H1 (cell line): ENCODE data around the gene NCAPD3. TPM values are rescaled to one million over a fixed set of nuclear protein-coding genes. Genes with fewer than 3 reads are reported as not detected.

Source experiments
- CTCF ChIA-PET: fragments of 300-600 bp; sonication (Branson Sonifier 250); formaldehyde crosslinking; loops from one replicate; lab custom pipeline; 2021; ENCODE audit not compliant: partially characterized antibody; lab: Charles Lee
- POLR2A ChIA-PET: fragments of 300-600 bp; sonication (Branson Sonifier 250); formaldehyde crosslinking; loops from one replicate; lab custom pipeline; 2021; ENCODE audit warnings: inconsistent platforms; ENCODE audit not compliant: partially characterized antibody; lab: Charles Lee
- DNase-seq, 2 experiments: peaks; one replicate each; pipeline versions ENCODE4 v3.0.0 to v3.0.0-alpha.2; 2010 to 2022; ENCODE audit warnings: low spot score in 2 of 2, low read depth in 1 of 2, mixed read lengths in 1 of 2
- FAIRE-seq: peaks from 2 replicates; lab custom pipeline; 2011; peaks lifted over from hg19 to GRCh38; lab: Jason Lieb, UNC
- H2AFZ ChIP-seq: 2 replicates; pipeline ENCODE4 v1.8.1; 2012; ENCODE audit warnings: low read length, inconsistent platforms
- H2AK5ac ChIP-seq: 2 replicates; pipeline ENCODE4 v1.6.1; 2013; ENCODE audit warnings: low read depth, low read length
- H2BK120ac ChIP-seq: replicated peaks from 2 replicates; pipeline ENCODE3; 2013; ENCODE audit warnings: low read depth, low read length, inconsistent platforms
- H2BK12ac ChIP-seq: 2 replicates; pipeline ENCODE4 v1.6.1; 2013; ENCODE audit warnings: low read depth, low read length
- H2BK15ac ChIP-seq: 2 replicates; pipeline ENCODE4 v1.6.1; 2013; ENCODE audit warnings: low read length
- H2BK20ac ChIP-seq: 2 replicates; pipeline ENCODE4 v1.6.1; 2013; ENCODE audit warnings: low read length
- H2BK5ac ChIP-seq: 2 replicates; pipeline ENCODE4 v1.6.1; 2013; ENCODE audit warnings: low read depth, low read length
- H3K14ac ChIP-seq: 2 replicates; pipeline ENCODE4 v1.6.1; 2013; ENCODE audit warnings: inconsistent platforms; ENCODE audit not compliant: insufficient read length
- H3K18ac ChIP-seq: 2 replicates; pipeline ENCODE4 v1.6.1; 2013; ENCODE audit warnings: low read length; ENCODE audit errors: extremely low read depth
- H3K23ac ChIP-seq: 2 replicates; pipeline ENCODE4 v1.6.1; 2013; ENCODE audit warnings: inconsistent platforms; ENCODE audit not compliant: insufficient read length
- H3K23me2 ChIP-seq: 2 replicates; pipeline ENCODE4 v1.6.1; 2013; ENCODE audit warnings: low read depth, low read length
- H3K27ac ChIP-seq: 2 replicates; pipeline ENCODE4 v1.6.1; 2011; ENCODE audit warnings: low read depth, low read length, inconsistent platforms
- H3K27me3 ChIP-seq, 4 experiments: replicated peaks in 1 of 4; 1 replicate in 1 of 4; 2 replicates in 3 of 4; pipeline versions ENCODE4 v1.6.1 to v1.8.1; 2011 to 2013; ENCODE audit warnings: low read length in 3 of 4, mild to moderate bottlenecking in 3 of 4, inconsistent platforms in 2 of 4, mixed read lengths in 2 of 4, moderate library complexity in 1 of 4; ENCODE audit not compliant: control insufficient read depth in 3 of 4, insufficient read depth in 3 of 4; ENCODE audit errors: extremely low read depth in 1 of 4
- H3K36me3 ChIP-seq, 4 experiments: 2 replicates each; pipeline versions ENCODE4 v1.6.1 to v1.8.1; 2011 to 2013; ENCODE audit warnings: mild to moderate bottlenecking in 4 of 4, low read length in 3 of 4, moderate library complexity in 2 of 4, control low read depth in 1 of 4, inconsistent platforms in 1 of 4; ENCODE audit not compliant: insufficient read depth in 4 of 4, control insufficient read depth in 2 of 4
- H3K4ac ChIP-seq: replicated peaks from 2 replicates; pipeline ENCODE3; 2013; ENCODE audit warnings: low read length, low read depth, mixed read lengths, inconsistent platforms; ENCODE audit not compliant: insufficient read length
- H3K4me1 ChIP-seq, 4 experiments: replicated peaks in 1 of 4; 1 replicate in 1 of 4; 2 replicates in 3 of 4; pipeline versions ENCODE4 v1.6.1 to v1.8.1; 2011 to 2013; ENCODE audit warnings: low read length in 3 of 4, inconsistent platforms in 2 of 4, mixed read lengths in 1 of 4; ENCODE audit not compliant: insufficient read depth in 4 of 4, control insufficient read depth in 3 of 4
- H3K4me2 ChIP-seq, 2 experiments: 2 replicates each; pipeline versions ENCODE4 v1.6.1 to v1.8.1; 2011 to 2013; ENCODE audit warnings: low read depth in 2 of 2, low read length in 2 of 2, control low read depth in 1 of 2, inconsistent platforms in 1 of 2, mild to moderate bottlenecking in 1 of 2; ENCODE audit not compliant: insufficient read depth in 1 of 2
- H3K4me3 ChIP-seq, 4 experiments: fragments of 200-600, 300-600 bp in 1 of 4; sonication (generic), shearing (Covaris generic), sonication (Bioruptor Twin) in 1 of 4; 2 replicates each; pipeline versions ENCODE4 v1.5.1 to v1.8.1; 2011 to 2016; ENCODE audit warnings: low read length in 4 of 4, low read depth in 3 of 4, control low read depth in 2 of 4, inconsistent platforms in 2 of 4, mild to moderate bottlenecking in 2 of 4, mixed read lengths in 1 of 4, moderate library complexity in 1 of 4; ENCODE audit not compliant: insufficient read depth in 2 of 4; ENCODE audit errors: extremely low read depth in 1 of 4
- H3K56ac ChIP-seq: replicated peaks from 2 replicates; pipeline ENCODE3; 2013; ENCODE audit warnings: low read depth, mild to moderate bottlenecking, mixed read lengths, low read length, inconsistent platforms; ENCODE audit not compliant: insufficient read length
- H3K79me1 ChIP-seq: 2 replicates; pipeline ENCODE4 v1.6.1; 2013; ENCODE audit warnings: low read depth, low read length, control low read depth
- H3K79me2 ChIP-seq, 2 experiments: 2 replicates each; pipeline versions ENCODE4 v1.6.1 to v1.8.1; 2012 to 2013; ENCODE audit warnings: low read length in 2 of 2, mild to moderate bottlenecking in 2 of 2, inconsistent platforms in 1 of 2; ENCODE audit not compliant: insufficient read depth in 2 of 2, control insufficient read depth in 1 of 2
- H3K9ac ChIP-seq, 4 experiments: replicated peaks in 1 of 4; 1 replicate in 1 of 4; 2 replicates in 3 of 4; pipeline versions ENCODE4 v1.6.1 to v1.8.1; 2011 to 2013; ENCODE audit warnings: low read depth in 3 of 4, low read length in 3 of 4, control low read depth in 2 of 4, mild to moderate bottlenecking in 2 of 4, moderate library complexity in 2 of 4, inconsistent platforms in 1 of 4; ENCODE audit errors: extremely low read depth in 1 of 4
- H3K9me3 ChIP-seq, 2 experiments: 2 replicates each; pipeline versions ENCODE4 v1.6.1 to v1.8.1; 2012 to 2013; ENCODE audit warnings: mild to moderate bottlenecking in 2 of 2, moderate library complexity in 2 of 2, control low read depth in 1 of 2, inconsistent platforms in 1 of 2, low read depth in 1 of 2, low read length in 1 of 2, mixed read lengths in 1 of 2; ENCODE audit not compliant: insufficient read depth in 2 of 2
- H4K20me1 ChIP-seq, 2 experiments: replicated peaks in 1 of 2; 2 replicates each; pipeline versions ENCODE3 to v1.8.1; 2011 to 2013; ENCODE audit warnings: inconsistent platforms in 2 of 2, low read length in 2 of 2, mild to moderate bottlenecking in 1 of 2; ENCODE audit not compliant: insufficient read depth in 2 of 2, control insufficient read depth in 1 of 2
- H4K5ac ChIP-seq: 2 replicates; pipeline ENCODE4 v1.6.1; 2013; ENCODE audit warnings: low read length, low read depth, mixed read lengths, inconsistent platforms; ENCODE audit not compliant: insufficient read length
- H4K8ac ChIP-seq: 2 replicates; pipeline ENCODE4 v1.8.0; 2013; ENCODE audit warnings: mild to moderate bottlenecking, moderate library complexity, low read length, inconsistent platforms; ENCODE audit not compliant: insufficient read depth; ENCODE audit errors: extremely low read depth
- H4K91ac ChIP-seq: replicated peaks from 2 replicates; pipeline ENCODE3; 2013; ENCODE audit warnings: low read length, mixed read lengths, inconsistent platforms; ENCODE audit not compliant: insufficient read length
- BRCA1 ChIP-seq: IDR thresholded peaks from 2 replicates; pipeline ENCODE4 v1.6.1; 2012; ENCODE audit warnings: low read depth, low read length, improper control_type of control experiment
- CHD2 ChIP-seq: IDR thresholded peaks from 2 replicates; pipeline ENCODE4 v1.6.1; 2012; ENCODE audit warnings: low read length, improper control_type of control experiment
- CTBP2 ChIP-seq: IDR thresholded peaks from 2 replicates; pipeline ENCODE4 v1.7.0; 2011; ENCODE audit warnings: borderline replicate concordance, mild to moderate bottlenecking, moderate library complexity, mixed read lengths, low read length; ENCODE audit not compliant: insufficient read depth, insufficient read length
- JUND ChIP-seq: IDR thresholded peaks from 2 replicates; pipeline ENCODE4 v1.6.1; 2011; ENCODE audit warnings: mild to moderate bottlenecking, improper control_type of control experiment, low read length
- NANOG ChIP-seq: IDR thresholded peaks from 2 replicates; pipeline ENCODE4 v1.6.1; 2011; ENCODE audit warnings: low read length, low read depth, mild to moderate bottlenecking, inconsistent platforms; ENCODE audit not compliant: insufficient read depth, poor library complexity, severe bottlenecking
- RFX5 ChIP-seq: IDR thresholded peaks from 2 replicates; pipeline ENCODE4 v1.6.1; 2011; ENCODE audit warnings: low read depth, low read length, improper control_type of control experiment, borderline replicate concordance
- RNF2 ChIP-seq: fragments of 200-900, 300-1000 bp; sonication (generic); IDR thresholded peaks from 2 replicates; pipeline ENCODE4 v1.7.1; 2016; ENCODE audit warnings: borderline replicate concordance, low read depth, mild to moderate bottlenecking, antibody characterized with exemption, low read length; ENCODE audit not compliant: poor library complexity, severe bottlenecking; ENCODE audit errors: missing control alignments
- RXRA ChIP-seq: IDR thresholded peaks from 2 replicates; pipeline ENCODE4 v1.6.1; 2011; ENCODE audit warnings: low read depth, mild to moderate bottlenecking, low read length, moderate library complexity; ENCODE audit not compliant: insufficient read depth
- SP1 ChIP-seq: IDR thresholded peaks from 2 replicates; pipeline ENCODE4 v1.6.1; 2011; ENCODE audit warnings: low read depth, low read length
- SP4 ChIP-seq: IDR thresholded peaks from 2 replicates; pipeline ENCODE4 v1.6.1; 2012; ENCODE audit warnings: low read length, inconsistent platforms
- TBP ChIP-seq: IDR thresholded peaks from 2 replicates; pipeline ENCODE4 v1.6.1; 2011; ENCODE audit warnings: low read depth, low read length, improper control_type of control experiment
- WGBS, 2 experiments: shearing (Covaris generic) in 1 of 2; methylation state at CpG; one replicate each; pipeline versions ENCODE4 v1.1.6 to v1.1.7; 2013 to 2015; ENCODE audit warnings: low lambda C conversion rate in 2 of 2, mixed read lengths in 2 of 2, inconsistent platforms in 1 of 2, low coverage in 1 of 2, missing lambda C conversion rate in 1 of 2; ENCODE audit not compliant: insufficient replicate concordance in 2 of 2, insufficient coverage in 1 of 2, insufficient read length in 1 of 2; ENCODE audit errors: extremely low coverage in 1 of 2, missing lambda C conversion rate in 1 of 2; 5-methylcytosine and 5-hydroxymethylcytosine counted together
- polyA plus RNA-seq, 7 experiments: library from polyadenylated mRNA; depleted of rRNA in 3 of 7; stranded (reverse) in 5 of 7; unstranded in 2 of 7; fragments of >200 nt in 5 of 7; fragments of 200-250 nt in 2 of 7; gene quantifications; 1 replicate in 5 of 7; 2 replicates in 1 of 7; 4 replicates in 1 of 7; pipeline versions ENCODE4 v1.2.1 to v1.2.3, GENCODE V29; 2011 to 2013; ENCODE audit warnings: missing spikeins in 2 of 7, mixed read lengths in 2 of 7
- total RNA-seq: library from RNA; stranded (reverse); fragmentation: NEBNext Ultra II Directional; extraction: Animal tissue kit (Norgen Biotek cat#: 25700); gene quantifications from 2 replicates; pipeline ENCODE4 v1.2.1, GENCODE V29; 2021
- TF ChIP-seq, protein P1 (sequence below): IDR thresholded peaks from 2 replicates; pipeline ENCODE4 v1.6.1; 2011; ENCODE audit warnings: low read depth, mild to moderate bottlenecking, low read length; ENCODE audit not compliant: insufficient read depth

Gene NCAPD3
- total and polyA plus RNA-seq, 2 of the 8 experiments (the other 6 are each of a cell fraction or from before 2014, with no cell fraction given) = 26.5 to 55.2 TPM

GRCh38 chr11:134140961-134141490 is 82.7 kb downstream of the NCAPD3 start:
- Histone ChIP-seq H3K4me2 (no peak overlapping the region), H2BK5ac (no peak overlapping the region), H4K5ac (no peak overlapping the region), H4K8ac (no peak overlapping the region), H2BK20ac (no peak overlapping the region), H3K14ac (no peak overlapping the region), H2AFZ (no peak overlapping the region), H3K9me3 (peaks cover 36 to 38% of the 10 kb centered on the region in 2 experiments), H3K9ac (no peak overlapping the region), H3K18ac (no peak overlapping the region), H4K91ac (no peak overlapping the region), H4K20me1 (no peaks in the 10 kb centered on the region), H3K4me3 (no peak overlapping the region), H2AK5ac (no peak overlapping the region), H3K23ac (no peak overlapping the region), H3K27me3 (no peaks in the 10 kb centered on the region), H3K27ac (no peak overlapping the region), H3K23me2 (no peaks in the 10 kb centered on the region), H2BK15ac (no peak overlapping the region), H3K36me3 (peaks cover 0 to 47% (median 13%) of the 10 kb centered on the region in 4 experiments; a peak in 5 of 8 replicates), H3K56ac (no peak overlapping the region), H3K4ac (no peak overlapping the region), H3K4me1 (no peaks in the 10 kb centered on the region), H2BK120ac (no peak overlapping the region), H2BK12ac (no peak overlapping the region), H3K79me2 (no peaks in the 10 kb centered on the region), H3K79me1 (no peaks in the 10 kb centered on the region; the same call in 1 of the 2 replicates)
- ChIA-PET POLR2A (interaction anchor here (0.9 kb wide), 1 partner anchor 11 kb away, joined by 3 read pairs; no protein-coding TSS in a partner anchor), CTCF (interaction anchor here (0.6 to 3.1 kb wide), 16 partner anchors 8 to 214 kb away, joined by 3 to 41 read pairs (median 5); no protein-coding TSS in a partner anchor)
- DNase-seq = no peak
- FAIRE-seq = no peak
- WGBS, 2 experiments = 93% methylated on average over 7 of the region's 7 CpGs; no CpG with 5 or more reads in 1 of the 2 experiments
- no peak for TF ChIP-seq SP1
- no peak for TF ChIP-seq SP4
- no peak for TF ChIP-seq CHD2
- TF ChIP-seq BRCA1 = no peak
- no peak for TF ChIP-seq CTBP2
- no peak for TF ChIP-seq JUND
- no peak for TF ChIP-seq RXRA
- no peak for TF ChIP-seq NANOG
- TF ChIP-seq, protein P1, sequence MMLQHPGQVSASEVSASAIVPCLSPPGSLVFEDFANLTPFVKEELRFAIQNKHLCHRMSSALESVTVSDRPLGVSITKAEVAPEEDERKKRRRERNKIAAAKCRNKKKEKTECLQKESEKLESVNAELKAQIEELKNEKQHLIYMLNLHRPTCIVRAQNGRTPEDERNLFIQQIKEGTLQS = no peak
- TF ChIP-seq RFX5 = no peak
- no peak for TF ChIP-seq TBP
- no peak for TF ChIP-seq RNF2
